ENCODE data around the gene EEA1. TPM values are rescaled to one million over a fixed set of nuclear protein-coding genes. Genes with fewer than 3 reads are reported as not detected.

Gene EEA1
- total RNA-seq, 2 experiments from 2014 or later = 10.5 to 11.1 TPM

DNA sequence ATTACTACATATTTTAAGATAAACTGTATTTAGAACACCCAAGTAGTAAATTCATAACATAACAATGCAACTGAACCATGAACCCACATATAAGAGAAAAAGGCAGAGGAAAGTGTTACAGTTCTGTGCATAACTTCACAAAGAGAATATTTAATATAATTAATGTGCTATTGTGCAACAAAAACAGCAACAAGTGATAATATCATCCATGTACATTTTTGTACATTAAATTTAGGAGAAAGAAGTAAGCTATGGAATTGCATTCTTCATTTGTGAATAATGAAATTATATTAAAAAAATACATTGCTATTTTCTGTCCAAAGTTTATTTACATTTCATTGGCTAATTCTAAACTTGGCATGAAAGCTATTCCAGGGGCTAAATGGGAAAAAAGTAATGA lies 153.7 kb downstream of the EEA1 start:
- Histone ChIP-seq H3K4me1 (ENCODE audit: insufficient read depth, low read length) (no peaks in the 10 kb centered on the region), H3K4me3 (ENCODE audit: low read length) (no peak overlapping the region), H3K27ac (ENCODE audit: low read depth in 1 of 2, low read length in 2 of 2) (no peak overlapping the region), H3K27me3 (ENCODE audit: control insufficient read depth in 1 of 2, insufficient read depth in 2 of 2, low read length in 2 of 2) (no peaks in the 10 kb centered on the region), H3K36me3 (ENCODE audit: insufficient read depth, low read length) (peaks cover 37% of the 10 kb centered on the region), H3K9me3 (ENCODE audit: control insufficient read depth in 1 of 2, insufficient read depth in 1 of 2, low read length in 2 of 2) (no peaks in the 10 kb centered on the region)
- H3K4me1 Mint-ChIP-seq (ENCODE audit: low read depth) = peaks cover 10% of the 10 kb centered on the region
- no peaks in the 10 kb centered on the region for H3K27me3 Mint-ChIP-seq
- no peak overlapping the region for H3K27ac Mint-ChIP-seq
- ChIA-PET CTCF (interaction anchor here (1.2 kb wide), 1 partner anchor 212 kb away, joined by 3 read pairs; no protein-coding TSS in a partner anchor), POLR2A (no interaction called here)
- ATAC-seq (ENCODE audit: poor library complexity) (no peak), DNase-seq (no peak)
- intact Hi-C loops (cut with DNase I, micrococcal nuclease) = no loop called here
- TF ChIP-seq, protein P1, sequence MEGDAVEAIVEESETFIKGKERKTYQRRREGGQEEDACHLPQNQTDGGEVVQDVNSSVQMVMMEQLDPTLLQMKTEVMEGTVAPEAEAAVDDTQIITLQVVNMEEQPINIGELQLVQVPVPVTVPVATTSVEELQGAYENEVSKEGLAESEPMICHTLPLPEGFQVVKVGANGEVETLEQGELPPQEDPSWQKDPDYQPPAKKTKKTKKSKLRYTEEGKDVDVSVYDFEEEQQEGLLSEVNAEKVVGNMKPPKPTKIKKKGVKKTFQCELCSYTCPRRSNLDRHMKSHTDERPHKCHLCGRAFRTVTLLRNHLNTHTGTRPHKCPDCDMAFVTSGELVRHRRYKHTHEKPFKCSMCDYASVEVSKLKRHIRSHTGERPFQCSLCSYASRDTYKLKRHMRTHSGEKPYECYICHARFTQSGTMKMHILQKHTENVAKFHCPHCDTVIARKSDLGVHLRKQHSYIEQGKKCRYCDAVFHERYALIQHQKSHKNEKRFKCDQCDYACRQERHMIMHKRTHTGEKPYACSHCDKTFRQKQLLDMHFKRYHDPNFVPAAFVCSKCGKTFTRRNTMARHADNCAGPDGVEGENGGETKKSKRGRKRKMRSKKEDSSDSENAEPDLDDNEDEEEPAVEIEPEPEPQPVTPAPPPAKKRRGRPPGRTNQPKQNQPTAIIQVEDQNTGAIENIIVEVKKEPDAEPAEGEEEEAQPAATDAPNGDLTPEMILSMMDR (IDR thresholded peaks at IDR 0.05) = no peak
- H3K9me3 Mint-ChIP-seq = no peaks in the 10 kb centered on the region
- no peak overlapping the region for H3K4me3 Mint-ChIP-seq
- peaks cover 40% of the 10 kb centered on the region for H3K36me3 Mint-ChIP-seq (ENCODE audit: low read depth)

DNA sequence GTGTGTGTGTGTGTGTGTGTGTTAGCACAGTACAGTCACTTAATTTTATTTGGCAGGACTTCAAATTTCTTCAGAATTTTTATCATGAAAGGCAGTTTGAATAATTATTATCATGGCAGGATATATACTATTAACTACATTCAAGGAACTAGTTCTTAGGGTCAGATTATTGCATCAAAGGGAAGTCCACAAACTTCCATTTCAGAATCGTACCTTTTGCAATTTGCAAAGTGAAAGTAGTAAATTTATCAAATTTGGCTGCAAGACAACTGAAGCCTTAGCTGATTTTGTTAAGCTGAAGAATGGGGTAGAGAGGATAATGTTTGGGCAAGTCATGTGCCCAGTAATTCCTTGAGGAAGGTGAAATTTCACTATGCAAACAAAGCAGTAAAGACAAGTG lies 158.1 kb downstream of the EEA1 start:
- no peak overlapping the region for H3K27ac ChIP-seq (ENCODE audit: low read depth in 1 of 2, low read length in 2 of 2)
- no peak for ATAC-seq (ENCODE audit: poor library complexity)
- Mint-ChIP-seq H3K9me3 (no peaks in the 10 kb centered on the region), H3K27me3 (no peaks in the 10 kb centered on the region), H3K36me3 (ENCODE audit: low read depth) (peaks cover 7% of the 10 kb centered on the region), H3K27ac (peak overlapping the region; percentile 21), H3K4me1 (ENCODE audit: low read depth) (peaks cover 26% of the 10 kb centered on the region), H3K4me3 (no peak overlapping the region)
- intact Hi-C loops (cut with DNase I, micrococcal nuclease) = no loop called here
- H3K27me3 ChIP-seq (ENCODE audit: control insufficient read depth in 1 of 2, insufficient read depth in 2 of 2, low read length in 2 of 2) = no peaks in the 10 kb centered on the region
- TF ChIP-seq, protein P1 (IDR thresholded peaks at IDR 0.05) = no peak
- peaks cover 0 to 4% of the 10 kb centered on the region in 2 experiments for H3K9me3 ChIP-seq (ENCODE audit: control insufficient read depth in 1 of 2, insufficient read depth in 1 of 2, low read length in 2 of 2)
- no peaks in the 10 kb centered on the region for H3K4me1 ChIP-seq (ENCODE audit: insufficient read depth, low read length)
- H3K36me3 ChIP-seq (ENCODE audit: insufficient read depth, low read length) = peaks cover 3% of the 10 kb centered on the region
- CTCF ChIA-PET = interaction anchor here (1.0 kb wide), 1 partner anchor 12 kb away, joined by 3 read pairs; no protein-coding TSS in a partner anchor
- no peak overlapping the region for H3K4me3 ChIP-seq (ENCODE audit: low read length)
- POLR2A ChIA-PET = interaction anchor here (0.5 to 1.2 kb wide), 3 partner anchors 8 to 505 kb away, joined by 3 read pairs; no protein-coding TSS in a partner anchor
- DNase-seq = no peak

- TF ChIP-seq, protein P1 (IDR thresholded peaks at IDR 0.05) = no peak
- Histone ChIP-seq H3K27ac (ENCODE audit: low read depth in 1 of 2, low read length in 2 of 2) (no peak overlapping the region), H3K27me3 (ENCODE audit: control insufficient read depth in 1 of 2, insufficient read depth in 2 of 2, low read length in 2 of 2) (no peaks in the 10 kb centered on the region), H3K36me3 (ENCODE audit: insufficient read depth, low read length) (no peaks in the 10 kb centered on the region), H3K4me1 (ENCODE audit: insufficient read depth, low read length) (no peaks in the 10 kb centered on the region), H3K9me3 (ENCODE audit: control insufficient read depth in 1 of 2, insufficient read depth in 1 of 2, low read length in 2 of 2) (peaks cover 0 to 4% of the 10 kb centered on the region in 2 experiments), H3K4me3 (ENCODE audit: low read length) (no peak overlapping the region)
- ChIA-PET CTCF (interaction anchor here (2.0 kb wide), 1 partner anchor 10 kb away, joined by 5 read pairs; no protein-coding TSS in a partner anchor), POLR2A (interaction anchor here (0.6 kb wide), 3 partner anchors 469 to 1355 kb away, joined by 3 read pairs; no protein-coding TSS in a partner anchor)
- H3K27ac Mint-ChIP-seq = no peak overlapping the region
- no peaks in the 10 kb centered on the region for H3K36me3 Mint-ChIP-seq (ENCODE audit: low read depth)
- no peaks in the 10 kb centered on the region for H3K9me3 Mint-ChIP-seq
- ATAC-seq (ENCODE audit: poor library complexity) = no peak
- H3K4me1 Mint-ChIP-seq (ENCODE audit: low read depth) = peaks cover 26% of the 10 kb centered on the region
- intact Hi-C loops (cut with DNase I, micrococcal nuclease) = no loop called here
- H3K27me3 Mint-ChIP-seq = no peaks in the 10 kb centered on the region
- H3K4me3 Mint-ChIP-seq = no peak overlapping the region
- DNase-seq = peak in 1 of 14 experiments; percentile 7
These were observed 159.8 kb downstream of the EEA1 start for GRCh38 chr12:92769124-92769901.
